D721Med (cell line): ENCODE results near the gene KLF11.

Experiments
- DNase-seq: peaks from one replicate; pipeline ENCODE4 v3.0.0; 2011; ENCODE audit warnings: low spot score; ENCODE audit not compliant: insufficient read length
- FAIRE-seq: peaks from 2 replicates; lab custom pipeline; 2011; peaks lifted over from hg19 to GRCh38; lab: Jason Lieb, UNC
- TF ChIP-seq, protein P1 (sequence below): IDR thresholded peaks from 2 replicates; pipeline ENCODE4 v1.5.1; 2012; ENCODE audit warnings: mild to moderate bottlenecking, control low read depth; ENCODE audit not compliant: insufficient read depth; ENCODE audit errors: missing control alignments

KLF11 gene

GRCh38 chr2:10058251-10059015 is 15.1 kb downstream of the KLF11 start:
- TF ChIP-seq, protein P1, sequence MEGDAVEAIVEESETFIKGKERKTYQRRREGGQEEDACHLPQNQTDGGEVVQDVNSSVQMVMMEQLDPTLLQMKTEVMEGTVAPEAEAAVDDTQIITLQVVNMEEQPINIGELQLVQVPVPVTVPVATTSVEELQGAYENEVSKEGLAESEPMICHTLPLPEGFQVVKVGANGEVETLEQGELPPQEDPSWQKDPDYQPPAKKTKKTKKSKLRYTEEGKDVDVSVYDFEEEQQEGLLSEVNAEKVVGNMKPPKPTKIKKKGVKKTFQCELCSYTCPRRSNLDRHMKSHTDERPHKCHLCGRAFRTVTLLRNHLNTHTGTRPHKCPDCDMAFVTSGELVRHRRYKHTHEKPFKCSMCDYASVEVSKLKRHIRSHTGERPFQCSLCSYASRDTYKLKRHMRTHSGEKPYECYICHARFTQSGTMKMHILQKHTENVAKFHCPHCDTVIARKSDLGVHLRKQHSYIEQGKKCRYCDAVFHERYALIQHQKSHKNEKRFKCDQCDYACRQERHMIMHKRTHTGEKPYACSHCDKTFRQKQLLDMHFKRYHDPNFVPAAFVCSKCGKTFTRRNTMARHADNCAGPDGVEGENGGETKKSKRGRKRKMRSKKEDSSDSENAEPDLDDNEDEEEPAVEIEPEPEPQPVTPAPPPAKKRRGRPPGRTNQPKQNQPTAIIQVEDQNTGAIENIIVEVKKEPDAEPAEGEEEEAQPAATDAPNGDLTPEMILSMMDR, result peak; percentile 15
- FAIRE-seq (no peak), DNase-seq (no peak)

DNA sequence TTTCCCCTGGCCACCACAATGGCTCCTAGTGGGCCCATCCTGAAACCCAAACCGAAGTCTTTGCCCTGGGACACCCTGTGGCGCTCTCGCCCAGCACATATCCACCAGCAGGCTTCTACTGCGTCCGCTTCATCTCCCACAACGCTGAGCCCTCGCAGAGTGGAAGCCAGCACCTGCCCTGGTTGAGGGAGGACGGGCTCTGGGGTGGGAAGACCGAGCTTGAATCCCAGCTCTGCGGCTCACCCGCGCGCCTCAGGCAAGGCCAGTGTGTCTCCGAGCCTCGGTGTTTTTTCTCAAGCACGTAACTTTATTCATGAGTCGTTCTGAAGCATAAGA is 15.6 kb downstream of the KLF11 start:
- FAIRE-seq (no peak), DNase-seq (no peak)
- TF ChIP-seq, protein P1, result no peak

- TF ChIP-seq, protein P1, result no peak
- no peak for DNase-seq
- FAIRE-seq, result no peak
These were observed 16.4 kb downstream of the KLF11 start for GRCh38 chr2:10059552-10060335.

GRCh38 chr2:10061221-10061925 is 18.0 kb downstream of the KLF11 start:
- TF ChIP-seq, protein P1, result no peak
- DNase-seq (no peak), FAIRE-seq (no peak)

DNA sequence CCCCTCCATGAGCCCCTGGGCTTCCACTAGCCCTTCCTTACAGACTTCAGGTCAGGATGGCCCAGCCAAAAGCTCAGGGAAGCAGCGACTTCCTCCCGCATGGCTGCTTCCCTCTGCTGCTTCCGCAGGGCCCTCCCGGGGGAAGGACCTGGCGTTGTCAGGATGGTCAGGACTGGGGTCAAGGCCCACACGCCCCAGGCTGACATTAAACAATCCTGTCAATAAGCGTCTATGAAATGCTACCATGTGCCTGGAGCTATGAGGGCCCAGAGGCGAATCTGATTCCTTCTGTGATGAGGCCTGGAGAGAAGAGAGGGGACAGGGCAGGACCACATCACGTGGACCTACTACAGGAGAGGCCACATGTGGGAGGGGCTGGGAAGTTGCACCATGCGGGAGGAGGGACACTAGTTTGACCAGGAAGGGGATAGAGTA is 19.6 kb downstream of the KLF11 start:
- TF ChIP-seq, protein P1, result no peak
- no peak for DNase-seq
- FAIRE-seq, result no peak

DNA sequence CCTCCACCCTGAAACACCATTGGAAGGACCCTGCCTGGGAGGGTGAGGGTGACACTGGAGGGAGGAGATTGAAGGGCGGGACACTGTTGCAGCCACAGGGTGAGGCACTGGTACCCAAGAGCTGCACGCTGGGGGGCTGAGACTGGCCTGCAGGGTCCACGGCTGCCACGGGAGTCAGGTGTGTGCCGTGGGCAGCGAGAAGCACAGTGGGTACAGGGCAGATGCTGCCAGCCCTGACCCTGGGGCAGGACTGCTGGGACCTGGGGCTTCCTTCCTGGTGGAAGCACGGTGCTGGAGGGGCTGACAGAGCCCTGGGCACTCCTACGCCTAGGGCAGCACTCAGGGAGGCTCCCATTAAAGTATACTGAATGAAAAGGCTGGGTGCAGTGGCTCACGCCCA is 20.2 kb downstream of the KLF11 start:
- no peak for FAIRE-seq
- TF ChIP-seq, protein P1, result no peak
- no peak for DNase-seq
